Osteoblast (primary cell): ENCODE results near the gene MAN2B2. TPM values are rescaled to one million over a fixed set of nuclear protein-coding genes. Genes with fewer than 3 reads are reported as not detected.
A peak's percentile ranks its signal among the peaks of the same experiment; 100 is the strongest.

Source experiments
- DNase-seq: peaks from one replicate; pipeline ENCODE4 v3.0.0; 2011; ENCODE audit warnings: low spot score, mixed read lengths; ENCODE audit not compliant: insufficient read length; ENCODE audit errors: missing footprints
- H2AFZ ChIP-seq: 2 replicates; pipeline ENCODE4 v1.6.0; 2011; ENCODE audit warnings: mild to moderate bottlenecking, low read length
- H3K27ac ChIP-seq: 2 replicates; pipeline ENCODE4 v1.5.1; 2011; ENCODE audit warnings: mild to moderate bottlenecking, low read depth, low read length, moderate library complexity
- H3K27me3 ChIP-seq: 2 replicates; pipeline ENCODE4 v1.6.0; 2012; ENCODE audit warnings: mild to moderate bottlenecking, control low read depth, inconsistent platforms, low read length, moderate library complexity; ENCODE audit not compliant: insufficient read depth
- H3K36me3 ChIP-seq: 2 replicates; pipeline ENCODE4 v1.5.1; 2011; ENCODE audit warnings: mild to moderate bottlenecking, low read length, control low read depth, moderate library complexity; ENCODE audit not compliant: insufficient read depth
- H3K4me1 ChIP-seq: 2 replicates; pipeline ENCODE4 v1.5.1; 2011; ENCODE audit warnings: mild to moderate bottlenecking, low read length, control low read depth, moderate library complexity; ENCODE audit not compliant: insufficient read depth
- H3K4me2 ChIP-seq: 2 replicates; pipeline ENCODE4 v1.6.0; 2011; ENCODE audit warnings: mild to moderate bottlenecking, low read length; ENCODE audit not compliant: insufficient read depth
- H3K4me3 ChIP-seq: fragments of 200-600 bp; sonication (generic); 3 replicates; pipeline ENCODE4 v1.5.1; 2012; ENCODE audit warnings: mild to moderate bottlenecking, low read length, inconsistent platforms; ENCODE audit not compliant: insufficient read depth
- H3K79me2 ChIP-seq: 2 replicates; pipeline ENCODE4 v1.6.0; 2012; ENCODE audit warnings: mild to moderate bottlenecking, low read length, control low read depth, inconsistent platforms; ENCODE audit not compliant: insufficient read depth
- H3K9me3 ChIP-seq: 2 replicates; pipeline ENCODE4 v1.5.1; 2011; ENCODE audit warnings: low read depth, low read length, control low read depth
- H4K20me1 ChIP-seq: 2 replicates; pipeline ENCODE4 v1.6.0; 2012; ENCODE audit warnings: mild to moderate bottlenecking, low read length, control low read depth; ENCODE audit not compliant: insufficient read depth
- CTCF ChIP-seq: IDR thresholded peaks from 2 replicates; pipeline ENCODE4 v1.5.1; 2011; ENCODE audit warnings: mild to moderate bottlenecking, low read depth, low read length, moderate library complexity; ENCODE audit errors: extremely low read depth
- total RNA-seq: library from RNA; depleted of rRNA; stranded (reverse); fragments of >200 nt; gene quantifications from 2 replicates; pipeline ENCODE4 v1.2.3, GENCODE V29; 2012

The MAN2B2 gene
- total RNA-seq, 1 donor: 28.2 TPM

DNA sequence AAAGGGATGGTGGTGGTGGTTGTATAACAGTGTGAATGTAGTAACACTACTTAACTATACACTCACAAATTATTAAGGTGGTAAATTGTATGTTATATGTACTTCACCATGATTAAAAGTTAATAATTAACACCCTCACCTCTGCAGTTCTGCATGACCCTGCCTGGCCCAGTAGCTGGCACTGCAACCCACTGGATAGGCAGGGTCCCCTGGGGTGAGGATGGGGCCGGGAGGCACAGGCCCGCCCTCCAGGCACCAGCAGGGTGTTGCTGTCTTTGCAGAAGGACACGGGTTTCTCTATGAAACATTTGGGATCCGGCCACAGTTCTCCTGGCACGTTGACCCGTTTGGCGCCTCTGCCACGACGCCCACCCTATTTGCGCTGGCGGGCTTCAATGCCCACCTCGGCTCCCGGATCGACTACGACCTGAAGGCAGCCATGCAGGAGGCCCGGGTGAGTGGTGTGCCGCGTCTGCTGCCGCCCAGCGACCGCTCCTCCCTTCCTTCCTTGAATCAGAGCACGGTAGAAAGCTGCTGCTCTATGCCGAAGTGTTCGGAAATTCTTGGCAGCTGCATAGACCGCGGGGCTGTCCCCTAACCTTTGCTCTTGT, 11.8 kb downstream of the MAN2B2 start:
- no peak for TF ChIP-seq CTCF
- H3K27me3 ChIP-seq: no peaks in the 10 kb centered on the region
- H2AFZ ChIP-seq: no peak overlapping the region
- H3K4me1 ChIP-seq: no peaks in the 10 kb centered on the region
- DNase-seq: no peak
- H3K79me2 ChIP-seq: no peaks in the 10 kb centered on the region
- no peak overlapping the region for H3K4me3 ChIP-seq
- H3K4me2 ChIP-seq: no peak overlapping the region
- no peaks in the 10 kb centered on the region for H4K20me1 ChIP-seq
- no peak overlapping the region for H3K27ac ChIP-seq
- H3K9me3 ChIP-seq: no peaks in the 10 kb centered on the region
- H3K36me3 ChIP-seq: no peaks in the 10 kb centered on the region

- TF ChIP-seq CTCF: no peak
- H3K9me3 ChIP-seq: no peaks in the 10 kb centered on the region
- no peaks in the 10 kb centered on the region for H4K20me1 ChIP-seq
- H3K36me3 ChIP-seq: no peaks in the 10 kb centered on the region
- H3K27ac ChIP-seq: no peak overlapping the region
- H3K4me1 ChIP-seq: no peaks in the 10 kb centered on the region
- no peak for DNase-seq
- H3K27me3 ChIP-seq: no peaks in the 10 kb centered on the region
- H3K79me2 ChIP-seq: no peaks in the 10 kb centered on the region
- no peak overlapping the region for H3K4me2 ChIP-seq
- H2AFZ ChIP-seq: no peak overlapping the region
- no peak overlapping the region for H3K4me3 ChIP-seq
These were observed 14.5 kb downstream of the MAN2B2 start for GRCh38 chr4:6589444-6589843.

GRCh38 chr4:6591313-6591712, 16.3 kb downstream of the MAN2B2 start:
- Histone ChIP-seq H3K4me2 (no peak overlapping the region), H3K27ac (no peak overlapping the region), H3K9me3 (no peaks in the 10 kb centered on the region), H3K4me1 (no peaks in the 10 kb centered on the region), H2AFZ (no peak overlapping the region), H3K4me3 (no peak overlapping the region), H3K27me3 (no peaks in the 10 kb centered on the region), H3K36me3 (no peaks in the 10 kb centered on the region), H3K79me2 (no peaks in the 10 kb centered on the region), H4K20me1 (no peaks in the 10 kb centered on the region)
- no peak for TF ChIP-seq CTCF
- DNase-seq: no peak

- Histone ChIP-seq H3K9me3 (no peaks in the 10 kb centered on the region), H2AFZ (no peak overlapping the region), H3K27ac (no peak overlapping the region), H3K4me2 (no peak overlapping the region), H3K36me3 (no peaks in the 10 kb centered on the region), H3K4me3 (no peak overlapping the region), H3K4me1 (no peaks in the 10 kb centered on the region), H3K27me3 (no peaks in the 10 kb centered on the region), H4K20me1 (no peaks in the 10 kb centered on the region), H3K79me2 (no peaks in the 10 kb centered on the region)
- DNase-seq: peak; percentile 67
- no peak for TF ChIP-seq CTCF
These were observed 16.8 kb downstream of the MAN2B2 start for GRCh38 chr4:6591781-6592180.
